GM19239 (cell line): ENCODE data around the gene WDR18.

Experiments used
- DNase-seq: peaks from one replicate; pipeline ENCODE4 v3.0.0; 2011; ENCODE audit warnings: low spot score; ENCODE audit not compliant: insufficient read length
- FAIRE-seq: peaks from 2 replicates; lab custom pipeline; 2011; peaks lifted over from hg19 to GRCh38; lab: Jason Lieb, UNC

The WDR18 gene

GRCh38 chr19:1004803-1005664 lies 20.9 kb downstream of the WDR18 start:
- FAIRE-seq, result no peak
- no peak for DNase-seq

- no peak for DNase-seq
Measured at GRCh38 chr19:1006711-1007398, 22.7 kb downstream of the WDR18 start.

GRCh38 chr19:1007399-1008251 lies 23.5 kb downstream of the WDR18 start:
- DNase-seq (no peak), FAIRE-seq (no peak)

More at GRCh38 chr19:1006711-1007398, 22.7 kb downstream of the WDR18 start:
- no peak for FAIRE-seq

GRCh38 chr19:1008268-1009040 lies 24.3 kb downstream of the WDR18 start:
- no peak for DNase-seq
- no peak for FAIRE-seq

- DNase-seq (no peak), FAIRE-seq (no peak)
Measured at GRCh38 chr19:1009041-1009980, 25.2 kb downstream of the WDR18 start.

- no peak for DNase-seq
- no peak for FAIRE-seq
Measured at GRCh38 chr19:1009981-1010538, 25.9 kb downstream of the WDR18 start.

GRCh38 chr19:1010586-1011510 lies 26.7 kb downstream of the WDR18 start:
- DNase-seq (no peak), FAIRE-seq (no peak)

- FAIRE-seq (no peak), DNase-seq (no peak)
Measured at GRCh38 chr19:1011831-1012333, 27.7 kb downstream of the WDR18 start.

- FAIRE-seq, result no peak
Measured at GRCh38 chr19:1012334-1012733, 28.2 kb downstream of the WDR18 start.

GRCh38 chr19:1013218-1013617 lies 29.1 kb downstream of the WDR18 start:
- FAIRE-seq (no peak), DNase-seq (no peak)

More at GRCh38 chr19:1012334-1012733, 28.2 kb downstream of the WDR18 start:
- DNase-seq, result no peak

- no peak for DNase-seq
- no peak for FAIRE-seq
Measured at GRCh38 chr19:1014161-1015060, 30.3 kb downstream of the WDR18 start.

GRCh38 chr19:1015061-1015781 lies 31.1 kb downstream of the WDR18 start:
- FAIRE-seq, result no peak

GRCh38 chr19:1015782-1016646 lies 31.9 kb downstream of the WDR18 start:
- DNase-seq (no peak), FAIRE-seq (no peak)

More at GRCh38 chr19:1015061-1015781, 31.1 kb downstream of the WDR18 start:
- DNase-seq, result no peak

- DNase-seq (no peak), FAIRE-seq (no peak)
Measured at GRCh38 chr19:1016647-1017114, 32.5 kb downstream of the WDR18 start.
